NCI-H2107 treated with DMSO at 0.1 percent for 48 hours (cell line): ENCODE results near the gene SH3RF1.

Experiments
- DNase-seq: peaks from one replicate; lab custom pipeline; 2025; ENCODE audit not compliant: unreplicated experiment; lab: John Stamatoyannopoulos, UW

The SH3RF1 gene

DNA sequence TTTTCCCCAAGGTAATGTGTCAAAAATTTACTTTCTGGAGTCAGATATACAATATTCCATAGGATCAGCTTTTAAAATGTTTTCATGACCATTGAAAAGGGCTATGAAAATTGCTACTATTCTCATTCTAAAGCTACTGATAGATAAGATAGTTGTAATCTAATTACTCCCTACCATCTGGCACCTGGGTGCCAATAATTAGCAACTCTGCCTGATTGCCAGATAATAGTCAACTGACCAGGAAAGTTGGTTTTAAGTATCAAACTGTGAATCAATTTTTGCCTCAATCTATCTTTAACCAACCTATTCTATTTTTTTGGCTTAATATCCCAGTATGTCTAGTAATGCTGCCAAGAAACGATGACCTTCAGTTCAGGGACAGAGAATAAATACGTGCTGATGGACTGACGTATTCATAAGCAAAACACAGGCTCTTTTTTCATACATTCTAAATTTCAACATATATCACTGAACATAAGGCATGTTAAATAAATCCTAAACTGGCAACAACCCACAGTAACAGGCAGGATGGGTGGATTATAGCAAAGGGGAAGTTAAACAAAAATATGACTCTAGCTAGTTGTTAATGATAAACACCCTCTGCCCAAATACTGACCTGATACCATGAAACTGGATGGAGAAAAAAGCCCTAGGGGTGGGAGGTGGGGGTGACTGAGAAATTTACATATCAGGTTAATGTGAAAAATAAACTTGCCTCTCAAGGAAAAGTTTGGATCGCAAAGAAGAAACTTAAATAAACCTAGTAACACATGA, 18.2 kb downstream of the SH3RF1 start:
- no peak for DNase-seq

DNA sequence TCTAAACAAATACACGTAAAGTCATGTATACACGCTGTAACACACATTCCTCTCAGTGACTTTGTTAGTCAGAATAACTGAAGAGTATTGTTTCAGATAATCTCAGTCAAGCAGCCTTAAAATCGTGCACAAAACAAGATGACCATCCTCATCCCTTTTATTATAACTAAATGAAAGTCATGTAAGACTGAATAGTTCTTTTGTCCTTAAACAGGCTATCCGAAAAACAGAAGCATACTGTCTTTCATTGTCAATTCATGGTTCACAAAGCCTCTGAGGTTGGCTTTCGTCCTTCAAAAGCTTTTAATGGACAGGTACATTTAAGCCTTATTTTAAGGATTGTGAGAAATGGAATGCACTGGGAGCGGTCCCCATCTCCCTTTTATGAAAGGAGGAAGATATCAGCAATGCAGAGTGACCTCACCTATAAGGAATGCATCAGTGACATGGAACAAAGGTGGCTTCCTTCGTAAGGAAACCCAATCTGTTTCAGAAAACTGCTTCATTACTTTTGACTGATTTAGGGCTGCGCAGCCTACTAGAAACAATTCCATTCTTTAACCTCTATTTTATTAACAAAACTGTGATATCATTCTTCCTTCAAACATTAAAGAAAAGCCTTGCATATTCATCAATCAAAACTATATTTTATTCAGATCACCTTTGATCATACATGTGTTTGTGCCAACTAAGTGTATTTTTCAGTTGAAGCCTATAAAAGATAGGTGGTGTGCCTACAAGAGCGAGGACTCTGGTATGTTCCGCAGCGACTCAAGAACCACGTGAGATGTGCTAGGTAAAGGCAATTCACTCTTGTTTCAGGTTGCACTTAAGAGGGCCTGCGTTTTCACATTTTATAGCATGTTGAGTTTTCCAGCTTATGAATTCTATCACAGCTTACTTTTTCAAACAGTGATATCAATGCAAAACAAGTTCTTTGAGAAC, 19.2 kb downstream of the SH3RF1 start:
- DNase-seq, result no peak

- DNase-seq, result no peak
These were observed 20.0 kb downstream of the SH3RF1 start for GRCh38 chr4:169250796-169251195.

- DNase-seq, result no peak
These were observed 20.8 kb downstream of the SH3RF1 start for GRCh38 chr4:169249999-169250398.

DNA sequence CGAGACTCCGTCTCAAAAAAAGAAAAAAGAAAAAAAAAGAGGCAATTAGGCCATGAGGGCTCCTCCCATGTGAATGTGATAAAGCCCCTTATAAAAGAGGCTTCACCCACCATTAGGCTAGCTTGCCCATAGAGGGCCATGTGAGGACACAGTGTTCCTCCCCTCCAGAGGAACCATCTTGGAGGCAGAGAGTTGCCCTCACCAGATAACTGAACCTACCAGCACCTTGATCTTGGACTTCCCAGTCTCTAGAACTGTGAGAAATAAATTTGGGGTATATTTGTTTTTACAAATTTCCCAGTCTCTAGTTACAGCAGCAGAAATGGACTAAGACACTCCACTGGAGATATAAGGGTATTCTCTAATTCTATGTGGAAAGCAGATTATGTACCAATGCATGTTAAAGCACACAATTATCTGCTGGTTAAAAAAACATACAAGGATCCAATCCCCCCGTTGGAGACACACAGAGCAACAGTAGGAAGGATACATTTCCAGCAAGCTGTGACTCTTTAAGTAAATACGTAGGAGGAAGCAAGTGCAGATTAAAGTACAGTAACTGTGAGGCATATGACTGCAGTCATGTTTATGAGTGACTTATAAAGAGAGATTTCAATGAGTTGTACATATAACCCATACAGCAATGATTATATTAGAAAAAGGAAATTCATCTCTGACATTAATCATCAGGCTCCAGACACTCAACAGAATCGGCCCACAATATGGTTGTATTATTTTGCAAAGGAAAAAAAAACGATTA, 21.4 kb downstream of the SH3RF1 start:
- no peak for DNase-seq

DNA sequence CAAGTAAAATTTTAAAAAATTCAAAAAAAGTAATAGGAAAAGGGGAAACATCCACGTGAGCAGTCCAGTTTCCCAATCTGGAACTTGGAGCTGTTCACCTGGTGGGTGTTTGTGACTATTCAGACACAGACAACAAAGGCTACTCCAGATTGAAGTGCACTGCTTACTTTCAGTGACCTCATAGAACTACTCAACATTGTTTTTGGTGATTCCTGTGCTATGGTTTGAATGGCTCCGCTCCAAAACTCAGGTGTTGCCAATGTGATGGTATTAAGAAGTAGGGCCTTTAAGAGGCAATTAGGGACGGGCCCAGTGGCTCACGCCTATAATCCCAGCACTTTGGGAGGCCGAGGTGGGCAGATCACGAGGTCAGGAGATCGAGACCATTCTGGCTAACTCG, 22.1 kb downstream of the SH3RF1 start:
- DNase-seq, result no peak

DNA sequence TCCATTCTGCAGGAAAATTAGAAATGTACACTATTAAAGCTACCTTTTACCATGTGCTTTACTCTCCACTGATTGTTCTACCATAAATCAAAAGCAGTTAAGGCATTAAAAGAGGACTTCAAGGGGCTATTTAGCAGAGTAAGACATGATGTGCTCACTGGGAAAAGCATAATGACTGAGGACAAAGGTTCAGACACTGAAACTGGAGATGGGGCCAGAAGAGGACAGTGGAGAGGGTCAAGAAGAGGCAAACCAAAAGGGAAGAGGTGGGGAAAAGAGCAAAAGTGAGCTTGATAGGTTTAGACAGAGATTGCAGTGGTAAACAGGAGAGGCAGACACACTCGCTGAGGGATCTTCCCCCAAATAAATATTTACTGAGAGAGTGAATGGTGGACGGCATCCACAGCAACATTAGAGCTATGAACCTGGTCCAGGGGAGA, 23.8 kb downstream of the SH3RF1 start:
- DNase-seq, result no peak

GRCh38 chr4:169246279-169246678, 24.5 kb downstream of the SH3RF1 start:
- DNase-seq, result no peak

DNA sequence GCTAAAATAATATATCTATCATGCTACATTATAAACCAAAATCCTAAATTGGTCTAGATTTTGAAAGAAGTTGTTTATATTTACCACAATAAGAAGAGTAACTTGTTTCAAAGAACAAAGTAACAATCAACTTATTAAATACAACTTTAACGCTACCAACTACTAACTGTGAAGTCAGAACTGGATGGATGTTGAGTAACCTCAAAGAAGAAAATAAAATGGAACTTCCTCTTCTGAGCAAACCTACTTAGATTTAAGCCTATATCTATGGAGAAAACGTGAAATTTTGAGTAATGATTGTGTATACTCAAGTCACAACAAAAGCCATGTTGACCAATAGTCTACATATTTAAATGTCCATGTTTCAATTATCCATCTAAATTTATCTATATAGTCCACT, 25.7 kb downstream of the SH3RF1 start:
- DNase-seq, result no peak

- no peak for DNase-seq
These were observed 26.7 kb downstream of the SH3RF1 start for GRCh38 chr4:169243825-169244609.

- DNase-seq, result no peak
These were observed 29.3 kb downstream of the SH3RF1 start for GRCh38 chr4:169241464-169241863.

- no peak for DNase-seq
These were observed 31.4 kb downstream of the SH3RF1 start for GRCh38 chr4:169239221-169239905.

GRCh38 chr4:169238445-169238844, 32.3 kb downstream of the SH3RF1 start:
- DNase-seq, result no peak

DNA sequence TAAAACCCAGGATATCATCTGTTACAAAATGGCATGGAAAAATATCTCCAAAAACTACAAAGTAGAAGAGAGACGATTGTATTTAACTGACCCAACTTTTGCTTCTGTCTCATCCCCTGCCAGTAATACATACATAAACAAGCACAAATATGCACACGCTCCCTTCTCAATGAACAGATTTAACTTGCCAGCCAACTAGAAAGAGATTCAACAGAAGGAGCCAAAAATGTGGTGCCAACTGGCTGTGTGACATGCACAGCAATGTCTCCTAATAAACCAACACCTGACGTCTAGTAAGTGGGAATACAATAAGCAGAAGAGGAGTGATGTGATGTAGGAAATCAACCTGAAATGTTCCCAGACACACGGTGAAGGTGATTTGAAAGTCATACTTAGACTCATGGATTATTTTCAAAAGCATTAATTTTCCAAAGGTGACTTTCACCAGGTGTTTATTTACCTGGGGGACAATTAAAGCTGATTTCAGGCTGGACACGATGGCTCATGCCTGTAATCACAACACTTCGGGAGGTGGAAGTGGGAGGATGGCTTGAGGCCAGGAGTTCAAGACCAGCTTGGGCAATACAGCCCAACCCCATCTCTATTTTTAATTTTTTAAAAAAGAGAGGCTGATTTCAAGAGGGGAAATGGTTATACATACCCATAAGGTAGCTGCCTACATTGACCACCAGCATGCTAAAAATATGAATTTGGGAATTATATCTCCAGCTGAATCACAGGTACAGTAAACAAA, 33.7 kb downstream of the SH3RF1 start:
- no peak for DNase-seq

DNA sequence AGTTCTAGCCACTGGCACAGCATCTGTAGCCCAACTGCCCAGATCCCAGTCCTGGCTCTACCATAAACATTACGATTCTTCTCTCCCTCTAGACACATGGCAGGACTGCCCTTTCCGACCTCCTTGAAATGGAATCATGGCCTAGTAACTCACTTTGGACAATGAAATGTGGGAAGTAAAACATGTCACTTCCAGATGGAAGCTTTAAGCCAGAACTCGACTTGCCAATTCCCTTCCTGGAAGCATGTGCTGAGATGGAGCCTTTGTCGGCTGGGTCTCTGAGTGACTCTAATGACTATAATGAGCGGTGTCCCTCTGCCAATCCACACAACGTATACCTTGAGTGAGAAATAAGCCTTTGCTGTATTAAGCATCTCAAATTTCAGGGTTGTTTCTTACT, 34.7 kb downstream of the SH3RF1 start:
- DNase-seq, result no peak

GRCh38 chr4:169234137-169234855, 36.5 kb downstream of the SH3RF1 start:
- DNase-seq, result no peak

DNA sequence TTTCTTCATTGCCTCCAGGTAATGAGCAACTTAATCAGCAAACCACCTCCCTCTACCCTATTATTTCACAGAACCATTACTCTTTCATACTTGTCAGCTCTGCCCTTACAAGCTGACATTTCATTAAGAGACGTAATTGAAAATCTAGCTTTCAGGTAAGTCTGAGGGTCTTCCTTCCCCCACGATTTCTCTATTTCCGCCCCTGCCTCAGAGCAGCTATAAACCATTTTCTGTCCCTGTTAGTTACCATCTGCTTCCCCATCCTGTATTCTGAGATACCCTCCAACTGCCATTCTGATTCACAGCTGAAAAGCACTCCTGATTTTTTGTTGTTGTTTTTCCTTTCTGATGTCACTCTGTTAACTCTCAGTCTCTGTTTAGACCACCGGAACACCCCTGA, 37.1 kb downstream of the SH3RF1 start:
- no peak for DNase-seq

GRCh38 chr4:169231647-169232262, 39.0 kb downstream of the SH3RF1 start:
- no peak for DNase-seq
